ENCODE measurements around the gene SYK. TPM values are rescaled to one million over a fixed set of nuclear protein-coding genes. Genes with fewer than 3 reads are reported as not detected.
"Not testable (repeated sequence)": the region's sequence is repeated elsewhere in the genome, so short reads cannot be mapped to it uniquely, and the experiment has no call there.

The SYK gene
- total and polyA plus RNA-seq, 7 experiments from 2014 or later = 0.26 to 71.6 (median 2.1) TPM

DNA sequence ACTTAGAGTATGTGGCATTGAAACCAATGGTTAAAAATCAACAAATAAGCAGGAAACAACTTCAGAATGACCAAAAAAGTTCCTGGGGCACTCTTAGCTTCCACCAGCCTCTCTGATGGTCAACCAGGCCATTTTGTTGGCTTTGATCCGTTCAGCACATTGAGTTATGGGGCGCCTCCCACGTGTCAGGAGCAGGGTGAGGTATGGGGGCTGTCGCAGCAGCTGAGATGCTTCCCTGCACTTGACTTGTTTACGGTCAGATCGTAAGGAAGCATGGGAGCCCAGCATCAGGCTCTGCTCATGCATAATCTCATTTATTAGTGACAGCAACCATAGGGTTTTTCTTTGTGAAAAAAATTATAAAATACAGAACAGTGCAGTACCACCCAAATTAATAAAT, 16.7 kb downstream of the SYK start:
- peaks cover 8 to 24% (median 17%) of the 10 kb centered on the region in 7 donors for H3K4me1 Mint-ChIP-seq
- ChIA-PET CTCF (no interaction called here), POLR2A (no interaction called here)
- H3K4me1 ChIP-seq (ENCODE audit: control insufficient read depth in 2 of 2, insufficient read depth in 2 of 2, low read length in 2 of 2) = peaks cover 0 to 10% of the 10 kb centered on the region in 2 donors
- no peaks in the 10 kb centered on the region for H3K36me3 ChIP-seq (ENCODE audit: control insufficient read depth in 2 of 3, insufficient read depth in 3 of 3, low read length in 3 of 3)
- no peaks in the 10 kb centered on the region for H3K9me3 ChIP-seq (ENCODE audit: control insufficient read depth in 2 of 3, low read length in 3 of 3)
- H3K4me3 Mint-ChIP-seq = no peak overlapping the region
- DNase-seq = no peak
- intact Hi-C loops (cut with micrococcal nuclease) = no loop called here
- H3K36me3 Mint-ChIP-seq = peaks cover 0 to 4% (median 2%) of the 10 kb centered on the region in 5 donors
- peaks cover 0 to 16% (median 0%) of the 10 kb centered on the region in 5 donors for H3K27me3 Mint-ChIP-seq
- no peak overlapping the region for H3K27ac ChIP-seq (ENCODE audit: low read depth, low read length)
- no peak overlapping the region for H3K4me3 ChIP-seq (ENCODE audit: low read length)
- peaks cover 0 to 4% (median 2%) of the 10 kb centered on the region in 11 donors for H3K9me3 Mint-ChIP-seq
- no peaks in the 10 kb centered on the region for H3K27me3 ChIP-seq (ENCODE audit: control insufficient read depth in 2 of 2, insufficient read depth in 2 of 2, low read length in 2 of 2)
- no peak overlapping the region for H3K27ac Mint-ChIP-seq
- no peak for ATAC-seq

DNA sequence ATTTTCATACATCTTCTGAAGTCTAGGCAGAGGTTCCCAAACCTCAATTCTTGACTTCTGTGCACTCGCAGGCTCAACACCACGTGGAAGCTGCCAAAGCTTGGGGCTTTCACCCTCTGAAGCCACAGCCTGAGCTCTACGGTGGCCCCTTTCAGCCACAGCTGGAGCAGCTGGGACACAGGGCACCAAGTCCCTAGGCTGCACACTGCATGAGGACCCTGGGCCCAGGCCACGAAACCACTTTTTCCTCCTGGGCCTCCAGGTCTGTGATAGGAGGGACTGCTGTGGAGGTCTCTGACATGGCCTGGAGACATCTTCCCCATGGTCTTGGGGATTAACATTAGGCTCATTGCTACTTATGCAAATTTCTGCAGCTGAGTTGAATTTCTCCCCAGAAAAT, 18.8 kb downstream of the SYK start:
- H3K4me1 ChIP-seq (ENCODE audit: control insufficient read depth in 2 of 2, insufficient read depth in 2 of 2, low read length in 2 of 2); H3K27ac Mint-ChIP-seq; POLR2A ChIA-PET: not testable (repeated sequence)

DNA sequence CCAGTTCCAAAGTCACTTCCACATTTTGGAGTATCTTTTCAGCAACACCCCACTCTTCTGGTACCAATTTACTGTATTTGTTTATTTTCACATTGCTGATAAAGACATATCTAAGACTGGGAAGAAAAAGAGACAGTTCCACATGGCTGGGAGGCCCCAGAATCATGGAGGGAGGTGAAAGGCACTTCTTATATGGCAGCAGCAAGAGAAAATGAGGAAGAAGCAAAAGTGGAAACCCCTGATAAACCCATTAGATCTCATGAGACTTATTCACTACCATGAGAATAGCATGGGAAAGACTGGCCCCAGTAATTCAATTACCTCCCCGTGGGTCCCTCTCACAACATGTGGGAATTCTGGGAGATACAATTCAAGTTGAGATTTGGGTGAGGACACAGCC, 19.6 kb downstream of the SYK start:
- H3K36me3 Mint-ChIP-seq; H3K27ac ChIP-seq (ENCODE audit: low read depth, low read length); H3K9me3 Mint-ChIP-seq; CTCF ChIA-PET; ATAC-seq; H3K4me1 ChIP-seq (ENCODE audit: control insufficient read depth in 2 of 2, insufficient read depth in 2 of 2, low read length in 2 of 2); intact Hi-C loops (cut with micrococcal nuclease); POLR2A ChIA-PET; H3K4me3 Mint-ChIP-seq; H3K27me3 ChIP-seq (ENCODE audit: control insufficient read depth in 2 of 2, insufficient read depth in 2 of 2, low read length in 2 of 2); H3K27ac Mint-ChIP-seq; DNase-seq; H3K9me3 ChIP-seq (ENCODE audit: control insufficient read depth in 2 of 3, low read length in 3 of 3); H3K4me3 ChIP-seq (ENCODE audit: low read length); H3K36me3 ChIP-seq (ENCODE audit: control insufficient read depth in 2 of 3, insufficient read depth in 3 of 3, low read length in 3 of 3); H3K4me1 Mint-ChIP-seq: not testable (repeated sequence)
- peaks cover 0 to 25% (median 10%) of the 10 kb centered on the region in 5 donors for H3K27me3 Mint-ChIP-seq

More for the DNA sequence above, 18.8 kb downstream of the SYK start:
- ATAC-seq; H3K27ac ChIP-seq (ENCODE audit: low read depth, low read length); CTCF ChIA-PET; H3K4me3 ChIP-seq (ENCODE audit: low read length); H3K9me3 ChIP-seq (ENCODE audit: control insufficient read depth in 2 of 3, low read length in 3 of 3); DNase-seq; H3K36me3 ChIP-seq (ENCODE audit: control insufficient read depth in 2 of 3, insufficient read depth in 3 of 3, low read length in 3 of 3); intact Hi-C loops (cut with micrococcal nuclease); H3K4me3 Mint-ChIP-seq; H3K36me3 Mint-ChIP-seq; H3K27me3 ChIP-seq (ENCODE audit: control insufficient read depth in 2 of 2, insufficient read depth in 2 of 2, low read length in 2 of 2); H3K9me3 Mint-ChIP-seq: not testable (repeated sequence)
- H3K4me1 Mint-ChIP-seq = peaks cover 3 to 15% (median 7%) of the 10 kb centered on the region in 7 donors
- H3K27me3 Mint-ChIP-seq = peaks cover 0 to 22% (median 7%) of the 10 kb centered on the region in 5 donors

DNA sequence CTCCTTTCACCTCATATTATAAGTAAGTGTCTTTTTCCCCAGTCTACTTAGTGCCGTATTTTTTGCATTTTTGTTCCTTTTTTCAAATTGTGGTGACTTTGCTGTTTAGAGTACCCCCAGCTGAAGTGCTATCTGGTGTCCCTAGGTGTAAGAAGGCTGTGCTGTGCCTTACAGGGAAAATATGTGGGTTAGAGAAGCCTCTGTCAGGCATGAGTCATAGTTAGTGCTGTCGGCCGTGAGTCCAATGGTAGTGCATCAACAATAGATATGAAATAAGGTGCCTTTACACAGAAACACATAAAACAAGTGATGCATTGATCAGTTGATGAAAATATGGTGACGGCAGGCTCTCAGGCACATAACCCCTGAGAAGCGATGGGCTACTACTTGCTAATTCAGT, 20.1 kb downstream of the SYK start:
- H3K27me3 Mint-ChIP-seq = peaks cover 0 to 28% (median 10%) of the 10 kb centered on the region in 5 donors
- no peak overlapping the region for H3K27ac ChIP-seq (ENCODE audit: low read depth, low read length)
- ChIA-PET CTCF (no interaction called here), POLR2A (no interaction called here)
- H3K36me3 Mint-ChIP-seq = peaks cover 0 to 4% (median under 1%) of the 10 kb centered on the region in 5 donors
- H3K9me3 Mint-ChIP-seq = peaks cover 0 to 4% (median 0%) of the 10 kb centered on the region in 11 donors
- DNase-seq (no peak), ATAC-seq (no peak)
- H3K4me3 ChIP-seq (ENCODE audit: low read length) = no peak overlapping the region
- peaks cover 0 to 5% (median under 1%) of the 10 kb centered on the region in 7 donors for H3K4me1 Mint-ChIP-seq
- H3K4me3 Mint-ChIP-seq = no peak overlapping the region
- H3K27me3 ChIP-seq (ENCODE audit: control insufficient read depth in 2 of 2, insufficient read depth in 2 of 2, low read length in 2 of 2) = no peaks in the 10 kb centered on the region
- no peaks in the 10 kb centered on the region for H3K36me3 ChIP-seq (ENCODE audit: control insufficient read depth in 2 of 3, insufficient read depth in 3 of 3, low read length in 3 of 3)
- H3K27ac Mint-ChIP-seq = no peak overlapping the region
- intact Hi-C loops (cut with micrococcal nuclease) = no loop called here
- H3K9me3 ChIP-seq (ENCODE audit: control insufficient read depth in 2 of 3, low read length in 3 of 3) = no peaks in the 10 kb centered on the region
- H3K4me1 ChIP-seq (ENCODE audit: control insufficient read depth in 2 of 2, insufficient read depth in 2 of 2, low read length in 2 of 2) = no peaks in the 10 kb centered on the region

DNA sequence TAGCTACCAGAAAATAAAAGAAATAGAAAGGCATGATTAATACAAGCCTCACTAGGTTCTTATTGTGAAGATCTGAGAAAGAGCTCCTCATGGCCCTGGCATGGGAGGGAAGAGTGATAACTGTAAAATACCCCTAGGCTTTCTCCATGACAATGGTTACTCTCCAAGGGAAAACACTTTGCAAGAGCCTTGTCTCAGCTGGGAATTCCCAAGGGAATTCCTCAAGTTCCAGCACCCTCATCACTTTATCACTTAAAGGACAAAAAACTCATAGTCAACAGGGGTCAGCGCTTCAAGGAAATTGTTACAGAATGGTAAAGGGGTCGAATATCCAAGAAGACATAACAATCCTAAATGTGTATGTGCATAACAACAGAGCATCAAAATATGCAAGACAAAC, 21.2 kb downstream of the SYK start:
- intact Hi-C loops (cut with micrococcal nuclease) = no loop called here
- no peak overlapping the region for H3K27ac ChIP-seq (ENCODE audit: low read depth, low read length)
- ChIA-PET POLR2A (no interaction called here), CTCF (no interaction called here)
- no peaks in the 10 kb centered on the region for H3K9me3 ChIP-seq (ENCODE audit: control insufficient read depth in 2 of 3, low read length in 3 of 3)
- Mint-ChIP-seq H3K27ac (no peak overlapping the region), H3K36me3 (no peaks in the 10 kb centered on the region), H3K4me3 (no peak overlapping the region), H3K4me1 (peaks cover 0 to 2% (median 0%) of the 10 kb centered on the region in 7 donors), H3K9me3 (peaks cover 0 to 4% (median 0%) of the 10 kb centered on the region in 11 donors), H3K27me3 (peaks cover 0 to 34% (median 16%) of the 10 kb centered on the region in 5 donors)
- no peaks in the 10 kb centered on the region for H3K4me1 ChIP-seq (ENCODE audit: control insufficient read depth in 2 of 2, insufficient read depth in 2 of 2, low read length in 2 of 2)
- no peaks in the 10 kb centered on the region for H3K27me3 ChIP-seq (ENCODE audit: control insufficient read depth in 2 of 2, insufficient read depth in 2 of 2, low read length in 2 of 2)
- DNase-seq (no peak), ATAC-seq (no peak)
- H3K4me3 ChIP-seq (ENCODE audit: low read length) = no peak overlapping the region
- H3K36me3 ChIP-seq (ENCODE audit: control insufficient read depth in 2 of 3, insufficient read depth in 3 of 3, low read length in 3 of 3) = no peaks in the 10 kb centered on the region

DNA sequence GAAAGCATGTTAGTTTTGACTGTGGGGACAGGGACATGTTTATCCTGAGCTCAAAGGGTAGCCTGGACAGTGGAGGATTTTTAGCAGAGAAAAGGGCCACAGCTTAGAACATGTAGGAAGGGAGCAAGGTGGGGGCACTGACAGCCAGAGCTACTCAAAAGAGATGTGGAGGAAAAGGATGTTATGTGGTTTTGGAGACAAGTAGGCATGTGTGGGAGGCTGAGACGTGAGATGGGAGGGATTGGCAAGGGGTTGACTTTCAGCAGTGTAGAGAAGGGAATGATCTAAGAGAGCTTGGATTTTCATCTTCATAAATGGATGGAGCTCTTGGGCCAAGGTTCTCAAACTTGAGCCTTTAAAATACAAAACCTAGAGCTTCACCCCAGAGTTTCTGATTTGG, 24.0 kb downstream of the SYK start:
- no peaks in the 10 kb centered on the region for H3K4me1 ChIP-seq (ENCODE audit: control insufficient read depth in 2 of 2, insufficient read depth in 2 of 2, low read length in 2 of 2)
- no peak for ATAC-seq
- intact Hi-C loops (cut with micrococcal nuclease) = no loop called here
- H3K36me3 ChIP-seq (ENCODE audit: control insufficient read depth in 2 of 3, insufficient read depth in 3 of 3, low read length in 3 of 3) = no peaks in the 10 kb centered on the region
- H3K9me3 ChIP-seq (ENCODE audit: control insufficient read depth in 2 of 3, low read length in 3 of 3) = no peaks in the 10 kb centered on the region
- H3K27ac ChIP-seq (ENCODE audit: low read depth, low read length) = no peak overlapping the region
- Mint-ChIP-seq H3K36me3 (no peaks in the 10 kb centered on the region), H3K27me3 (peaks cover 0 to 33% (median 16%) of the 10 kb centered on the region in 5 donors), H3K27ac (no peak overlapping the region), H3K4me3 (no peak overlapping the region), H3K4me1 (peaks cover 0 to 2% (median 0%) of the 10 kb centered on the region in 7 donors), H3K9me3 (peaks cover 0 to 4% (median 0%) of the 10 kb centered on the region in 11 donors)
- CTCF ChIA-PET = no interaction called here
- no peak for DNase-seq
- no peaks in the 10 kb centered on the region for H3K27me3 ChIP-seq (ENCODE audit: control insufficient read depth in 2 of 2, insufficient read depth in 2 of 2, low read length in 2 of 2)
- POLR2A ChIA-PET = interaction anchor here (0.6 kb wide), 1 partner anchor 1760 kb away, joined by 3 read pairs; no protein-coding TSS in a partner anchor
- no peak overlapping the region for H3K4me3 ChIP-seq (ENCODE audit: low read length)

DNA sequence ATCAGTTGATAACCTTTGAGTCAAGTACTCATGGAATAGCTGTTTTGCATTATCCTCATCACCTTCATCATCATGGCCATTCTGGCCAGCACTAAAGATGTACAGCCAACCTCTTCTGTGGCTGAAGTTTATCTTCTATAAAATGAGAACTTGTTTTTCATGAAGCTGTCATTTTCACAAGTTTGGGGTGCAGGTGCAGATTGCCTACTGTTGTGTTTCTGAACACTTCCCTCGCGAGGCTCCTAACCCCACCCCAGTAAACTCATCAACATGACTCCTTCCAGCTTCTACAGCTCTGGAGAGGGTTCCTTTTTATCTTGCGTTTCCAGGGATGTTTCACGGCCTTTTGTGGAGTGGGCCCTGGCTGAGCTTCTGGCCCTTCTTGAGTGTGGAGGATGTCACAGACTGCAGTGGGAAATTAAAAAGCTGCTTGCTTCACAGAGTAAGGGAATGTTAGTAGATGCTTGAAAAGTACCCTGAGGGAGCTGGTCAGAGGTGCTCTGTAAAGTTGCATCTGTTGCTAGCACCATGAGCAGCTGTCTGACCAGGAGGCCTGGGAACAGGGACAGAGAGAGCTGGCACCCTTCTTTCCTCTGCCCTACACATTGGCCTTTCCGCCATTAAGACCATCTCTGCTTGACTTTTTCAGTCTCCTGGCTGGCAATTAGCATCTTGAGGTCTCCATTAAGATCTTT, 24.9 kb downstream of the SYK start:
- Histone ChIP-seq H3K27me3 (ENCODE audit: control insufficient read depth in 2 of 2, insufficient read depth in 2 of 2, low read length in 2 of 2) (no peaks in the 10 kb centered on the region), H3K4me1 (ENCODE audit: control insufficient read depth in 2 of 2, insufficient read depth in 2 of 2, low read length in 2 of 2) (no peaks in the 10 kb centered on the region), H3K4me3 (ENCODE audit: low read length) (no peak overlapping the region), H3K27ac (ENCODE audit: low read depth, low read length) (no peak overlapping the region), H3K9me3 (ENCODE audit: control insufficient read depth in 2 of 3, low read length in 3 of 3) (no peaks in the 10 kb centered on the region), H3K36me3 (ENCODE audit: control insufficient read depth in 2 of 3, insufficient read depth in 3 of 3, low read length in 3 of 3) (no peaks in the 10 kb centered on the region)
- ATAC-seq (no peak), DNase-seq (no peak)
- POLR2A ChIA-PET = interaction anchor here (0.6 kb wide), 1 partner anchor 1761 kb away, joined by 3 read pairs; no protein-coding TSS in a partner anchor
- intact Hi-C loops (cut with micrococcal nuclease) = no loop called here
- CTCF ChIA-PET = no interaction called here
- Mint-ChIP-seq H3K27ac (no peak overlapping the region), H3K27me3 (peaks cover 0 to 33% (median 22%) of the 10 kb centered on the region in 5 donors), H3K9me3 (peaks cover 0 to 4% (median 0%) of the 10 kb centered on the region in 11 donors), H3K4me3 (no peak overlapping the region), H3K36me3 (no peaks in the 10 kb centered on the region), H3K4me1 (peaks cover 0 to 2% (median 0%) of the 10 kb centered on the region in 7 donors)

All from naive thymus-derived CD4-positive, alpha-beta T cell (primary cell).